Stimulated activated CD8-positive, alpha-beta memory T cell treated with anti-CD3 and anti-CD28 coated beads, Interleukin-7, amount 100 ng/mL, for 1 hour (primary cell): Measurements from ENCODE around the gene FAM136A.
"Not testable (repeated sequence)": the region's sequence is repeated elsewhere in the genome, so short reads cannot be mapped to it uniquely, and the experiment has no call there.

ENCODE experiments used
- DNase-seq, 2 donors: peaks; one replicate each; pipeline ENCODE4 v3.0.0-alpha.2; 2020; ENCODE audit warnings: low read depth in 2 of 2

Gene FAM136A

DNA sequence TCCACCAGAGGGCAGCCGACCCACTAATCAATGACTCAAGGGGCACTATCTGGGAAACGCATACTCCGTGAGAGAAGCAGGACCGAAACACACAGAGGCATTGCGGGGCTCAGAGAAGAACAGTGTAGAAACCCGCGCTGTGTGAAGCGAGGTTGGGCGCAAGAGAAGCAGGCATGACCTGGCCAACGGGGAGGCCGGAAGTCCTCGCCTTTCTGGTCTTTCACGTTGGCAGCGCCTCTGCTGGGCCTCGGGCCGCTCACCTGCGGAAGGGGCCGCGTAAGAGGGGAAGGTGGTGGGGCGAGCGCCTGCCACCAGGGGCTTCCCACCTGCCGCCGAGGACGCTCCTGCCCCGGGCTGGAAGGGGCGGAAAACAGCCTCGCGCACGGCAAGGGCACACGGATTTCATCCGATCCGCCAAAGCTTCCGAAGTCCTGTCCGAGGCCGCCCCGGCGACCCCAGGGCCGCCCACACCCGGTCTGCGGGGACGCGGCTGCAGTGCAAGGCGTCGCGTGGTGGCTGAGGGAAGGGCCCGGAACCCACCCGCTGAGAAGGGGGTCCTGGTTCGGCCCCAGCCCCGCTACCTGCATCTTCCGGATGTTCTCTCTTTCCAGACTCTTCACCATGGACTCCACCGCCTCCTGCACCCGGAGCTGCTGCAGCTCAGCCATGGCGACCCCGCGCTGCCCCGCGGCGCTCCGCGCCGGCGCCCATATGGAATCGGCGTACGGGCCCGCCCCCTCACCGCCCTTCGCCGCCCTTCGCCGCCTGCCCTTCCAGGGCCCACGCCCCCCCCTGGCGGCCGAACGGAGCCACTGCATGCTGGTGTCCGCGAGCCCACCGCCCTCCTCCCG, at the start of gene FAM136A:
FAM136A (minus strand) TSS at position 724 of the 851 bp plus-strand sequence; CDS start at position 668, 56 bp downstream.
- DNase-seq, result peak; percentile 73 to 74

- DNase-seq, result no peak
Measured at GRCh38 chr2:70349921-70350685, 48.2 kb upstream of the FAM136A start.

DNA sequence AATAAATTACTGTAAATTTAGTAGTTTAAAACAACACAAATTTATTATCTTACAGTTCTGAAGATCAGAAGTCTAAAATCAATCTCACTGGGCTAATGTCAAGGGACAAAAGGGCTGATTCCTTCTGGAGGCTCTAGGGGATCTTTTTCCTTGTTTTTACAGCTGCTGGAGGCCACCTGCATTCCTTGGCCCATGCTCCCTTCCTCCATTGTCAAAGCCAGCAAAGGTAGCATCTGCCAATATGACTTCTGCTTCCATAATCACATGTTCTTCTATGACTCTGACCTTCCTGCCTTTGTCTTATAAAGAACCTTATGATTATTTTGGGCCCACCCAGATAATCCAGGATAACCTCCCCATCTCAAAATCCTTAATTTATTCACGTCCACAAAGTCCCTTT, 46.0 kb upstream of the FAM136A start:
- DNase-seq, result no peak

DNA sequence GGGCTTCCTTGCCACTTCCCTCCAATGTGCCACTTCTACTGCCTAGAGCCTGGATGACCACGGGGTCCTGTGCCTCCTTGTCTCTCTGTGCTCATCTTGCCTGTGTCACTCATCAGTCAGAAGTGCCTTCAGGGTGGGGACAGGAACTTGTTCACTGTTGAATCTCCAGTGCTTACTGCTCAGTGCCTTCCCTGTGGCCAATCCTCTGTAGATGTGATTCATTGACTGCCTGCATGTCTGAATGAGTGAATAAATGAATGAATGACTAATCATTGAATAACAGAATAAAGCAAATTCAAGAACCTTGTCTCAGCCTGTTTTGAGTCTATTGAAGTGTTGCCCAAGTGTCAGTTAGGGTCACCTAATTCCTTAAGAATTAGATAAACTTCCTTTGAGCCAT, 42.3 kb upstream of the FAM136A start:
- no peak for DNase-seq

DNA sequence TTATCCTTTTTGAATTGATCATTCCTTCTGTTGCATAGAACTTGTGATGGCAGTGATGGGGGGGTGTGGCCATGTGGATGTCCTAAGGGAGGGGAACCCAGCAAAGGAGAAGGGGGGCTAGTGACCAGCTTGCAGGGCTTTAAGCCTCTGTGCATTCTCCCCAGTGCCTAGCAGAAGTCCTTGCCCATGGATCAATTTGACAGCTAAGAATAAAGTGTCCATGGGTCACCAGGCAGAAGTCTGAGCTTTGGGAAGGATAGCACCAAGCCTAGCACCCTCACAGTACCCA, 39.6 kb upstream of the FAM136A start:
- DNase-seq, result no peak

DNA sequence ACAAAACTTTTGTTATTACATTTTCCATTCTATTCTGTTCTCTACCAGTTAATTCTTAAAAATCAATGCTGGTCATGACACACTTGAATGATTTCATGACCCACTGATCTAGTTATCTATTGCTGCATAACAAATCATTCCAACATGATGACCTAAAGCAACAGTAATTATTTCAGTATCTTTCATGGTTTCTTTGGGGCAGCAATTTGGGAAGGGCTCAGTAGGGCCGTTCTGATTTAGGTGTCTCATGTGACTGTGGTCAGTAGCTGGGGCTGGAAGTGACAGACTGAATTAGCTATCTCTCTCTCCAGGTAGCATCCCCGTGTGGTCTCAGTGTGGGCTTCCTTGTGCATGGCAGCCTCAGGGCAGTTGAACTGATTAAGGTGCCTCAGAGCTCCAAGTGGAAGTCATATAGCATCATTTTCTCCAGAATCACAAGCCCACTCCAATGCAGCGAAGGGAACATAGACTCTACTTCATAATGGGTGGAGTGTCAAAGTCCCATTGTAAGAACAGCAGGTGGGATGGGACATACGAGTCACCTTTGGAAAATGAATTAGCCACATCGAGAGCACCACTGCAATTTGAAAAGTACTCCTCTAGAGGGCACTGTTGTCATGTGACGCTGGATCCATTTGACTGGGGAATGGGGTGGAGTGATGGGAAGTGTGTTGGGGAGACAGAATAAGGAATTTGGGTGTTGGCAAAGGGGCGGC, 39.1 kb upstream of the FAM136A start:
- peak; percentile 1 to 8 for DNase-seq

DNA sequence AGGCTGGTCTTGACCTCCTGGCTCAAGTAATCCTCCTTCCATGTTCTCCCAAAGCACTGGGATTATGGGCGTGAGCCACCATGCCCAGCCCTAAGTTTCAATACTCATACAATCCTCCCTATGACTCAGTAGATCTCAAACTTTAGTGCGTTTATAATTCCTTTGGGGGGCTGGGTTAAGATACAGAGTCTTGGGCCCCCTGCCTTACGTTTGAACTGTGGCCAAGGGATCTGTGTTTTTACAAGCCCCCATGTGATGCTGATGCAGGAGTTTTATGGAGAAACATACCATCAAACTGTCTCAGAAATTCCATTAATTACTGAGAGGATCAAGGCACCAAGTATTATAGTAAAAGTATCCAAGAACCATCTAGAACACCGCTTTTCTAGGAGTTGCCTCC, 38.2 kb upstream of the FAM136A start:
- DNase-seq, result no peak

GRCh38 chr2:70336552-70336951, 34.7 kb upstream of the FAM136A start:
- no peak for DNase-seq

- no peak for DNase-seq
Measured at GRCh38 chr2:70331012-70331411, 29.1 kb upstream of the FAM136A start.

- DNase-seq, result no peak
Measured at GRCh38 chr2:70330476-70330875, 28.6 kb upstream of the FAM136A start.

- no peak for DNase-seq
Measured at GRCh38 chr2:70328921-70329561, 27.2 kb upstream of the FAM136A start.

DNA sequence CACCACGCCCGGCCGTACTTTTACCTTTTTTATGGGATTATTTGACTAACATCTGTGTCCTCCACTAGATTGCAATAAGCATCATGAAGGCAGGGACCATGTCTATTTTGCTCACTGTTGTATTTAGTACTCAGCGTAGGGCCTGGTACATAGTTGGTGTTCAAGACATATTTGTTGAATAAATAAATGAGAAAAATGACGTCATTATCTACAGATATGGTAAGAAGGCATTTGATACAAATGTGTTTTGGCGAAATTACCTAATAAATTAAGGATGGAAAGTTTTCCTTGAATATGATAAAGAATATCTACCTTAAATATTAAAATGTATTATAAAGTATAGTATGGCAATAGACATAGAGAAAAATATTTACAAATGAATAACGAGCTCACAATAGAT, 24.0 kb upstream of the FAM136A start:
- no peak for DNase-seq

GRCh38 chr2:70322518-70322917, 20.7 kb upstream of the FAM136A start:
- no peak for DNase-seq

- no peak for DNase-seq
Measured at GRCh38 chr2:70321370-70321769, 19.5 kb upstream of the FAM136A start.

GRCh38 chr2:70314640-70315039, 12.8 kb upstream of the FAM136A start:
- no peak for DNase-seq

GRCh38 chr2:70312560-70312959, 10.7 kb upstream of the FAM136A start:
- DNase-seq, result no peak

DNA sequence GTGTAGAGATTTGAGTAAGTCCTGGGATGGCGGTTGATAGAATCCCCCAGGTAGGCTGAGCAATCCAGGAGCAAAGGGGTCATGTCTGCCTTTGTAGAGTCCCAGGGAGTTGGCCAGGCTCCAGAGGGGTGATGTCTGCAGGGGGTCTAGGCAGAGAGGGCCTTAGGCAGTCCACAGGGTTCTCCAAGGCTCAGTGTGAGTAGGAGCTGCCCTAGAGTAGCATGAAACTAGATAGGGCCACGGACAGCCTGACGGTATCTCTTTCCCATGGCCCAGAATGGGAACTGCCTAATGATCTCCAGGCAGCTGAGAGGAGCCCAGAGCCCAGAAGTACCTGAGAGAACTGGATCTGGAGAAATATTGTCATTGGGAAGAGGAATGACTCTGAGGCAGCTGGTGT, 9.0 kb upstream of the FAM136A start:
- no peak for DNase-seq

- DNase-seq, result no peak
Measured at GRCh38 chr2:70305531-70305930, 3.7 kb upstream of the FAM136A start.

GRCh38 chr2:70304498-70304897, 2.6 kb upstream of the FAM136A start:
- no peak for DNase-seq

DNA sequence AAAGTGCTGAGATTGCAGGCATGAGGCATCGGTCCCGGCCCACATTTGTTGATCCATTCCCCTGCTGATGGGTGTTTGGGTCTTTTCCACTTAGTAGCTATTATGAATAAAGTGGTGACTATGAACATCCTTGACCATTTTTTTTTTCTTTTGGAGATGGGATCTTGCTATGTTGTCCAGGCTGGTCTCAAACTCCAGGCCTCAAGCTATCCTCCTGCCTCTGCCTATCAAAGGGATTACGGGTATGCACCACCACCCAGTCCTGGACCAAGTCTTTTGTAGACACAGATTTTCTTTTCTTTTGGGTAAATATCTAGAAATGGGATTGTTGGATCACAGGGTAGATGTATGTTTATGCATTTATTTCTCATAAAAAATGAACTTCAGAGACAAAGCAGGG, 1.3 kb upstream of the FAM136A start:
- DNase-seq, result no peak

GRCh38 chr2:70302195-70302546, 304 bp upstream of the FAM136A start:
- not testable (repeated sequence) for DNase-seq

DNA sequence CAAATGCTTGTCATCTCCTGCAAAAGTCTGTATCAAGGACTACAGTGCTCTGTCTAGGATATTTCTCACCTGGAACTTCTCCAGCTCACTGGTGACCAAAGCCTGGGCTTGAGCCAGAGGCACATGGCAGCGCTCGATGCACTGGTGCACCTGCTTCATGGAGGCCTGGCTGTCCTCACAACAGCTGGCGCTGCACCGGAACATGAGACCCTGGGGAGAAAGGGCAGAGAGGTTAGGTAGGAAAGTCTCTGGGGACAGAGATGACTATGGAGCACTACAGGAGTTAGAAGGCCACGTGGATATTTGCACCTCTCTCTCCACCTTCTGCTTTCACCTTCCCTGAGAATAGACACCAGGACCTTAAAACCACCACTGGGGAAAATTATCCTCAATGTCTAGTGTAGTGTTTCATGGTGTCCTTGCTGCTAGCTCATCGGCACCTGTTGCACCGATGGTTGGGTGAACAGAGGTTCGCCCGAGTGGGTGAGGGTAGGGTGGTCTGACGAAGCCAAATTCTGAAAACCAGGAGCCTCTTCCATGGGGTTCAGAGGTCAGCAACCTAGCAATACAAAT, 1.0 kb downstream of the FAM136A start:
- no peak for DNase-seq
